ENCODE results near the gene RBM26.
"Not testable (repeated sequence)": the region's sequence is repeated elsewhere in the genome, so short reads cannot be mapped to it uniquely, and the experiment has no call there.

Gene RBM26

DNA sequence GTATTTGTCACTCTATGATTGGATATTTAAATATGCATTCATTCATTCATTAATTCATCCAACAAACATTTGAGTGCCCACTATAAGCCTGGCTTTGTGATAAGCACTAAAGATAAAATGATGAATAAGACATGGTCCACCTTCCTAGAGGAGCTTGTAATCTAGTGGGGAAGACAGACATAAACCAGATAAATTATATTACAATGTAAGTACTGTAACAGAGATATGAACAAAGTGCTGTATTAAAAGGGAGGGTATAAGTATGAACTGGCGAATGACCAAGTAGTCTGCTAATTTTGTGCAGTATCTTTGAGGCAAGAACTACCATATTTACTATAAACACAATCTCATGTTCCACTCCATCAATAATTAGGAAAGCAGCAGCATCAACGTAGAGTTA is 88.2 kb downstream of the RBM26 start:
- no peak for DNase-seq

DNA sequence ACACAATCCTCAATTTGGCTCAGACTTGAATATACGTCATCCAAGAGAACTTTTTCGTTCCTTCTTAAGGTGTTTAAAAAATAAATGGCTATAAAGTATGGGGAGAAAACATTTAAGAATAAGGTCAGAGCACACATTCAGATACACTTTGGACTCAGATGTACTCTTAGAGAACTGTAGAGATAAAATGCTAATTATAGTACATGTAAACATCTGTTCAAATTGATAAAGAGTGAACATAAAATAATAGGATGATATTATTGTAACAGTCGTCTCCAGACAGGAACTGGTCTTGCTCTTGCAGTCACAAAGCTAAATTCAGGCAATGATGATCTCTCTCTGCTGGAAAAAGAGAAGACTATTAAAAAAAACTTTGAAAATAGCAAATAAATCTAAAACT is 91.4 kb downstream of the RBM26 start:
- no peak for DNase-seq

DNA sequence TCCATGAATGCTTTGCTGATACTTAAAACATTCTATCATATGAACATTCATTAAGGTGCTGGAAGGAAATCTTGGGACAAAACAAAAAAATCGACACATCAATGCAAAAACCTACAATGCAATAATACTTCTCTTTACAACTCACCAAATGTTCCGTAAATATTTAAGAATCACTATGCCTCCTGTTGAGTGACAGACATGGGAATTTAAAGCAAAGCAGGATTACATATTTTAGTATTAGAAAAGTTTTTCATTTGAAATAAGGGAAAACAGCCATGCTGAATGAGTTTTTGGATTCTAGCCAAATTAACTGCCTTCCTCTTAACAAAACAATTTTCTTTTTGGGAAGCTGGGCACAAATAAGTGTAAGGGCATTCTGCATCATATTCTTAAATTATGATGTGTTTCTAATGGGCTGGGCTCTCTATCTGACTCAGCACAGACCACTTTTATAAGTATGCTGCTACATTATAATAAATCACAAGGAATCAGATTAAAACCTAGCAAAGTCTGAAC is 93.7 kb downstream of the RBM26 start:
- no peak for DNase-seq

GRCh38 chr13:79311386-79311785 is 94.7 kb downstream of the RBM26 start:
- no peak for DNase-seq

DNA sequence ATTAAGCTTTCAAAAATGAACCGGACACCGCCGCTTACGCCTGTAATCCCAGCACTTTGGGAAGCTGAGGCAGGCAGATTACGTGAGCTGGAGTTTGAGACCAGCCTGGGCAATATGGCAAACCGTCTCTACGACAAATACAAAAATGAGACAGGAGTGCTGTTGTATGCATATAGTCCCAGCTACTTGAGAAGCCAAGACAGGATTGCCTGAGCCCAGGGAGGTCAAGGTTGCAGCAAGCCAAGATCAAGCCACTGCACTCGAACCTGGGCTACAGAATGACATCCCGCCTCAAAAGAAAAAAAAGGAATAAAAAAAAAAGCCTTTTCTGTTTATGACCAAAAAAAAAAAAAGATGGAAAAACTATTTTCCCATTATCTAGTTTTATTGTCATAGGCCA is 96.4 kb downstream of the RBM26 start:
- DNase-seq: no peak

GRCh38 chr13:79307866-79308298 is 98.2 kb downstream of the RBM26 start:
- DNase-seq: no peak

DNA sequence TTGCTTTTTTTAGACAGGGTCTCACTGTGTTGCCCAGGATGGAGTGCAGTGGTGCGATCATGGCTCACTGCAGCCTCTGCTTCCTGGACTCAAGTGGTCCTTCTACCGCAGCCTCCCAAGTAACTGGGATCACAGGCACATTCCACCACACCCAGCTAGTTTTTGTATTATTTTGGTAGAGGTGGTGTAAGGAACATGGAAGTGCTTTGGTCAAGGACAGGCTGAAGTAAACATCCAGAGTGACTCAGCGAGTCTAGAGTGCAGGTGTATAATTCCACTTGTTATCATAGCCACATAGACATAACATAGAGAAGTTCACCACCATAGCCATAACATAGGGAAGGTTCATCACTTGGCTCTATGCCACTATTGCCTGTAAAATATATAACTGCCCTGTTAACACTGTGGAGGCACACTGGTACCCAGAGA is 98.6 kb downstream of the RBM26 start:
- DNase-seq: no peak

DNA sequence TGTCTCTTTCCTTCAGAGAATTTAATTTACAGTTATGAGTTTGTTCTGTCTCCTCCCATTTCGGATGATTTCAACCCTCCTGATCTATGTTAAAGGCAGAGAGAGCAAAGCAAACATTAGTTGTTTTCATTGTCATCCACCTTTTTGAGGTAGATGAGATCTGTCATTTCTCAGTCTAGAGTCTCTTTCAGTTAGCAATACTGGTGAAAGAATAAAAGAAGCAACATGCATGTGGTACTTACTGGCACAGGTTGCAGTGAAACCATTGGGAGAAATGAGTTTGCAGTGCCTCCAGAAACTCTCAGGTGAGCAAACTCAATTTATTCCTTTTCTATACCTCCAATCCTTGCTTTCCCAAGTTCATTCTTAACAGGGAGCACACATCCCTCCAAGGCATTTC is 99.4 kb downstream of the RBM26 start:
- no peak for DNase-seq

- DNase-seq: no peak
These were observed 108.9 kb downstream of the RBM26 start for GRCh38 chr13:79297128-79297527.

- DNase-seq: no peak
These were observed 109.9 kb downstream of the RBM26 start for GRCh38 chr13:79295906-79296706.

GRCh38 chr13:79290595-79291244 is 115.3 kb downstream of the RBM26 start:
- DNase-seq: no peak

DNA sequence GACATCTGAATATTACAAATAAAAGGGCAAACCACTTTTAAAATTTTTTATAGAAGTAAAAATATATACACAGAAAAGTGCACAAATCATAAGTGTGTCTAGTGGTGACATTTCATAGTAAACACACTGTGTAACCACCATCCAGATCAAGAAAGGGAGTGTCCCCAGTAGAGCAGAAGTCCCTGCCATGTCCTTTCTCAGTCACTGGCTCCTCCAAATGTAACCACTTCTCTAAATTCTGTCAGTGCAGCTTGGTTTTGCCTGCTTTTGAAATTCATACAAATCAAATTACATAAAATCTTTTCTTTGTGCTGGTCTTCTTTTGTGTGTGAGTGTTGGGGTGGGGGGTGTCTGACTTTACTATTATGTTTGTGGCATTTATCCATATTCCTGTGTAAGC is 116.5 kb downstream of the RBM26 start:
- no peak for DNase-seq

DNA sequence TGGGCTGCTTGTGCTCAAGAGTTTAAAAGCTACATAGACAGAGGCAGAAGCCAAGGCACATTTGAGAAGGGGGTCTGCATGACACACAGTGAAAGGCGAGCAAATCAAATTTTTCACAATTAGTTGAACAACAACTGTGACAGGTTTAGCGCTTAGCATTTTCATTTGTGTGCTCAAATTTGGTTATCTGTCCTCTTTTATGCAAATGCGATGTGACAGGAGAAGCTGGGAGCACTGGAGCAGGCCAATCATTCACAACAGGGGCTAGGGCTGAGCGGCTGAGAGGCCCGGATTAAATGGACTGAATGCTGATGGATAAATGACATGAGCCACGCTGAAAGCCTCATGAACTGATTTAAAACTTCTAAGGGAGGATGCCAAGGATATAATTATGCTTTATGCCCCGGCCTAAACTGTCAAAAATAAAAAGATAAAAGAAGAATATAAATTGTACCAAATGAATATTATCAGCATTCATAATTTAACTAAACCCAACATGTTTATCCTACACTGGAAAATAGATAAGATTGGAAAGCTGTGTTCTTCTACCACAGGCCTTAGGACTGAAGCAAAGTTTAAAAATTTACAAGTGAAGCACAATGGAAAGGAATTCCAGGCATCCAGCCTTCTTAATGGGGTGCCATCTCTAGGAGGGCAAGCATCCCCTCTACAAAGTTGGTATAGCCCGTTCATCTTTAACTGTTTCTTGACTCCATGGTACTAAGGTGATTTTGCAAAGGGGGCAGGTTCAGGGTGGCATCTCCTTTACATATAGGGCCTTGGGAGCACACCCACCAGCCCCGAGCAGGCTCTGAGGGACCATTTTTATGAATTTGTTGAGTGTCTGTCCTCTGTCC is 117.9 kb downstream of the RBM26 start:
- DNase-seq: no peak

DNA sequence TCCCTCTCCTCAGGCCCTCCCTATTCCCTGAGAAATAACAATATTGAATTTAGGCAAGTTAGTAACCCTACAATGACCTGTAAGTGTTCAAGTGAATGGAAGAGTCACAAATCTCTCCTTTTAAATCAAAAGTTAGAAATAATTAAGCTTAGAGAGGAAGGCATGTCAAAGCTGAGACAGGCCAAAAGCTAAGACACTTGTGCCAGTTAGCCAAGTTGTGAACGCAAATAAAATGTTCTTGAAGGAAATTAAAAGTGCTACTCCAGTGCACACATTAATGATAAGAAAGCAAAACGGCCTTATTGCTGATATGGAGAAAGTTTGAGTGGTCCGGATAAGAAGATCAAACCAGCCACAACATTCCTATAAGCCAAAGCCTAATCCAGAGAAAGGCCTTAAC is 120.9 kb downstream of the RBM26 start:
- DNase-seq: no peak

GRCh38 chr13:79283742-79284141 is 122.3 kb downstream of the RBM26 start:
- DNase-seq: no peak

GRCh38 chr13:79282976-79283375 is 123.1 kb downstream of the RBM26 start:
- DNase-seq: no peak

GRCh38 chr13:79282508-79282907 is 123.5 kb downstream of the RBM26 start:
- DNase-seq: no peak

DNA sequence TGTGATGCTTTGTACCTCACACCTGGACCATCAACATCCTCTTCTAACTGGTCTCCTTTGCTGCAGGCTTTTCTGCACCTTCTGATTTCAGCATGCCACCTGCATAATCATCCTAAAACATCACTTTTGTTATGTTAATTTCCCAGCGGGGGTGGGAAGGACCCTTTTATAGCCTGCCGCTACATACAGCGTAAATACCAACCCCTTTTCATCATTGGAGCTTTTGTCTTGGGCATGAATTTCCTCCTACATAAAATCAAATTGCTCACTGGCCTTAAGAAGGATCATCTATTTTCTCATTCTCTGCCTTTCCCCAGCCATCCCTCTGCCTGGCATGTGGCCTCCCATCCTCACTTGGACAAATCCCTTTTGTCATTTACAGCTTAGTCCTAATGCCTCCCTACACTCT is 124.7 kb downstream of the RBM26 start:
- DNase-seq: no peak

DNA sequence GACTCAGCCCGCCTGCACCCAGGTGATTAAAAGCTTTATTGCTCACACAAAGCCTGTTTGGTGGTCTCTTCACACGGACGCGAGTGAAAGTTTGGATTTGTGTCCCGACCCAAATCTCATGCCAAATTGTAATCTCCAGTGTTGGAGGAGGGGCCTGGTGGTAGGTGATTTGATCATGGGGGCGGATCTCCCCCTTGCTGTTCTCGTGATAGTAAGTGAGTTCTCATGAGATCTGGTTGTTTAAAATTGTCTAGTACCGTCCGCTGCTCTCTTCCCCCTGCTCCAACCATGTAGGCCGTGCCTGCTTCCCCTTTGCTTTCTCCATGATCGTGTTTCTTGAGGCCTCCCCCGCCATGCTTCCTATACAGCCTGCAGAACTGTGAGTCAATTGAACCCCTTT is 126.3 kb downstream of the RBM26 start:
- DNase-seq: not testable (repeated sequence)

GRCh38 chr13:79273045-79273444 is 133.0 kb downstream of the RBM26 start:
- DNase-seq: no peak

- no peak for DNase-seq
These were observed 134.4 kb downstream of the RBM26 start for GRCh38 chr13:79271616-79272015.

GRCh38 chr13:79270859-79271258 is 135.2 kb downstream of the RBM26 start:
- no peak for DNase-seq

All from stimulated activated naive CD4-positive, alpha-beta T cell (primary cell).